H9 (cell line): ENCODE results near the gene FASLG. TPM values are rescaled to one million over a fixed set of nuclear protein-coding genes. Genes with fewer than 3 reads are reported as not detected.

Experiments used
- DNase-seq: peaks from one replicate; pipeline ENCODE4 v3.0.0-alpha.2; 2017
- H2AFZ ChIP-seq: one replicate; pipeline ENCODE4 v1.6.1; 2013; ENCODE audit warnings: mild to moderate bottlenecking, low read length, control low read depth, moderate library complexity
- H2AK5ac ChIP-seq: 2 replicates; pipeline ENCODE4 v1.6.1; 2013; ENCODE audit warnings: low read length, control low read depth, mixed read lengths; ENCODE audit not compliant: insufficient read length
- H2BK120ac ChIP-seq: one replicate; pipeline ENCODE4 v1.6.1; 2013; ENCODE audit warnings: low read depth, mild to moderate bottlenecking, low read length, control low read depth, inconsistent platforms; ENCODE audit not compliant: poor library complexity, severe bottlenecking
- H2BK12ac ChIP-seq: 2 replicates; pipeline ENCODE4 v1.6.1; 2013; ENCODE audit warnings: low read length, control low read depth, mixed read lengths, low read depth; ENCODE audit not compliant: insufficient read length
- H2BK15ac ChIP-seq: 2 replicates; pipeline ENCODE4 v1.6.1; 2013; ENCODE audit warnings: low read depth, low read length, control low read depth
- H2BK20ac ChIP-seq: one replicate; pipeline ENCODE4 v1.6.1; 2013; ENCODE audit warnings: low read depth, mild to moderate bottlenecking, low read length, control low read depth, inconsistent platforms; ENCODE audit not compliant: poor library complexity, severe bottlenecking
- H2BK5ac ChIP-seq: 2 replicates; pipeline ENCODE4 v1.6.1; 2013; ENCODE audit warnings: low read length, control low read depth, mixed read lengths; ENCODE audit not compliant: insufficient read length
- H3K14ac ChIP-seq: 2 replicates; pipeline ENCODE4 v1.6.1; 2013; ENCODE audit warnings: low read length, control low read depth; ENCODE audit not compliant: insufficient read depth
- H3K18ac ChIP-seq: 2 replicates; pipeline ENCODE4 v1.6.1; 2013; ENCODE audit warnings: low read depth, mild to moderate bottlenecking, mixed read lengths, low read length, control low read depth; ENCODE audit not compliant: insufficient read length
- H3K23ac ChIP-seq: 2 replicates; pipeline ENCODE4 v1.6.1; 2013; ENCODE audit warnings: low read length, control low read depth, mixed read lengths, low read depth; ENCODE audit not compliant: insufficient read length
- H3K23me2 ChIP-seq: 2 replicates; pipeline ENCODE4 v1.6.1; 2013; ENCODE audit warnings: low read depth, mild to moderate bottlenecking, mixed read lengths, low read length, control low read depth; ENCODE audit not compliant: insufficient read length, poor library complexity, severe bottlenecking
- H3K27ac ChIP-seq: 2 replicates; pipeline ENCODE4 v1.5.1; 2013; ENCODE audit warnings: low read length, control low read depth, mixed read lengths, low read depth; ENCODE audit not compliant: insufficient read length
- H3K27me3 ChIP-seq: 2 replicates; pipeline ENCODE4 v1.6.1; 2013; ENCODE audit warnings: low read length, control low read depth, inconsistent platforms; ENCODE audit not compliant: insufficient read depth
- H3K4ac ChIP-seq: 2 replicates; pipeline ENCODE4 v1.6.1; 2013; ENCODE audit warnings: low read depth, mild to moderate bottlenecking, control low read depth, inconsistent platforms, low read length, moderate library complexity
- H3K4me1 ChIP-seq: 2 replicates; pipeline ENCODE4 v1.6.1; 2013; ENCODE audit warnings: low read length, control low read depth, inconsistent platforms; ENCODE audit not compliant: insufficient read depth
- H3K4me2 ChIP-seq: 2 replicates; pipeline ENCODE4 v1.6.1; 2013; ENCODE audit warnings: low read length, control low read depth, mixed read lengths; ENCODE audit not compliant: insufficient read length, insufficient read depth
- H3K56ac ChIP-seq: 2 replicates; pipeline ENCODE4 v1.6.1; 2013; ENCODE audit warnings: low read depth, mild to moderate bottlenecking, mixed read lengths, low read length, control low read depth; ENCODE audit not compliant: insufficient read length
- H3K79me1 ChIP-seq: 2 replicates; pipeline ENCODE4 v1.6.1; 2013; ENCODE audit warnings: low read depth, mild to moderate bottlenecking, moderate library complexity, low read length, control low read depth, inconsistent platforms; ENCODE audit not compliant: insufficient read depth, poor library complexity, severe bottlenecking
- H3K79me2 ChIP-seq: 2 replicates; pipeline ENCODE4 v1.6.1; 2013; ENCODE audit warnings: low read length, control low read depth, inconsistent platforms; ENCODE audit not compliant: insufficient read depth
- H3K9ac ChIP-seq: 2 replicates; pipeline ENCODE4 v1.6.1; 2013; ENCODE audit warnings: low read length, control low read depth, mixed read lengths; ENCODE audit not compliant: insufficient read length; ENCODE audit errors: extremely low read depth
- H3K9me3 ChIP-seq: one replicate; pipeline ENCODE4 v1.6.1; 2013; ENCODE audit warnings: low read depth, low read length, inconsistent platforms; ENCODE audit not compliant: control insufficient read depth
- H3T11ph ChIP-seq: one replicate; pipeline ENCODE4 v1.6.1; 2013; ENCODE audit warnings: mild to moderate bottlenecking, low read length, control low read depth, inconsistent platforms
- H4K20me1 ChIP-seq: one replicate; pipeline ENCODE4 v1.6.1; 2013; ENCODE audit not compliant: control insufficient read depth, insufficient read length, insufficient read depth
- H4K5ac ChIP-seq: 2 replicates; pipeline ENCODE4 v1.6.1; 2013; ENCODE audit warnings: low read depth, mild to moderate bottlenecking, mixed read lengths, low read length, control low read depth; ENCODE audit not compliant: insufficient read length
- H4K8ac ChIP-seq: replicated peaks from 2 replicates; pipeline ENCODE4 v1.6.1; 2013; ENCODE audit warnings: low read length, control low read depth, mixed read lengths, low read depth; ENCODE audit not compliant: insufficient read length
- H4K91ac ChIP-seq: 2 replicates; pipeline ENCODE4 v1.6.1; 2013; ENCODE audit warnings: low read depth, mild to moderate bottlenecking, moderate library complexity, mixed read lengths, low read length, control low read depth; ENCODE audit not compliant: insufficient read length
- H3K27ac Mint-ChIP-seq, 3 experiments: 2 replicates in 2 of 3; 3 replicates in 1 of 3; pipeline ENCODE4 v1.8.0; 2020 to 2021; ENCODE audit warnings: mixed read lengths in 3 of 3, mild to moderate bottlenecking in 1 of 3, moderate library complexity in 1 of 3
- H3K27me3 Mint-ChIP-seq: 2 replicates; pipeline ENCODE4 v1.8.0; 2021; ENCODE audit warnings: low read depth, mild to moderate bottlenecking, moderate library complexity, mixed read lengths
- H3K36me3 Mint-ChIP-seq, 3 experiments: 2 replicates in 2 of 3; 3 replicates in 1 of 3; pipeline ENCODE4 v1.8.0; 2020 to 2021; ENCODE audit warnings: low read depth in 3 of 3, mixed read lengths in 3 of 3; ENCODE audit not compliant: insufficient read depth in 1 of 3
- H3K4me1 Mint-ChIP-seq, 2 experiments: 2 replicates each; pipeline ENCODE4 v1.8.0; 2020; ENCODE audit warnings: mixed read lengths in 2 of 2
- H3K4me3 Mint-ChIP-seq, 2 experiments: 2 replicates in 1 of 2; 3 replicates in 1 of 2; pipeline ENCODE4 v1.8.0; 2020 to 2021; ENCODE audit warnings: mild to moderate bottlenecking in 2 of 2, mixed read lengths in 2 of 2, moderate library complexity in 1 of 2
- H3K9me3 Mint-ChIP-seq, 2 experiments: 2 replicates in 1 of 2; 3 replicates in 1 of 2; pipeline ENCODE4 v1.8.0; 2020; ENCODE audit warnings: mild to moderate bottlenecking in 2 of 2, mixed read lengths in 2 of 2, moderate library complexity in 1 of 2
- CTCF ChIP-seq: fragments of 200-600 bp; sonication (generic); conservative IDR thresholded peaks from 3 replicates; pipeline ENCODE4 v1.8.0; 2021; ENCODE audit warnings: antibody characterized with exemption, mild to moderate bottlenecking
- WGBS: extraction: QIAGEN DNeasy Blood & Tissue Kit; methylation state at CpG from one replicate; pipeline ENCODE4 v1.1.7; 2013; ENCODE audit warnings: missing lambda C conversion rate, low lambda C conversion rate, mixed read lengths; ENCODE audit not compliant: insufficient read length; ENCODE audit errors: extremely low coverage; 5-methylcytosine and 5-hydroxymethylcytosine counted together
- total RNA-seq: library from RNA; stranded (reverse); gene quantifications from 2 replicates; pipeline ENCODE4 v1.2.1, GENCODE V29; 2021

Gene FASLG
- total RNA-seq, 1 experiment from 2014 or later, result not detected

GRCh38 chr1:172663732-172664131 lies 4.8 kb downstream of the FASLG start:
- Histone ChIP-seq H3K23me2 (no peaks in the 10 kb centered on the region), H3K4ac (no peak overlapping the region), H4K20me1 (no peaks in the 10 kb centered on the region), H3K27me3 (no peaks in the 10 kb centered on the region), H3K9ac (no peak overlapping the region), H3K9me3 (no peaks in the 10 kb centered on the region), H3K18ac (no peak overlapping the region), H4K8ac (no peak overlapping the region), H2BK20ac (no peak overlapping the region), H3K56ac (no peak overlapping the region), H3K27ac (no peak overlapping the region), H3T11ph (no peak overlapping the region), H4K5ac (no peak overlapping the region), H3K4me2 (no peak overlapping the region), H2AFZ (no peak overlapping the region), H3K4me1 (no peaks in the 10 kb centered on the region), H2BK15ac (no peak overlapping the region), H2BK120ac (no peak overlapping the region), H2BK5ac (no peak overlapping the region), H3K14ac (no peak overlapping the region), H3K79me2 (no peaks in the 10 kb centered on the region), H3K79me1 (no peaks in the 10 kb centered on the region), H3K23ac (no peak overlapping the region), H2BK12ac (no peak overlapping the region), H4K91ac (no peak overlapping the region), H2AK5ac (no peak overlapping the region)
- peaks cover 0 to 2% of the 10 kb centered on the region in 2 experiments; a peak in 2 of 5 replicates for H3K9me3 Mint-ChIP-seq
- no peaks in the 10 kb centered on the region for H3K36me3 Mint-ChIP-seq
- no peaks in the 10 kb centered on the region for H3K27me3 Mint-ChIP-seq
- no CpG with 5 or more reads among the region's 3 CpGs for WGBS
- no peaks in the 10 kb centered on the region for H3K4me1 Mint-ChIP-seq
- TF ChIP-seq CTCF, result no peak
- no peak overlapping the region for H3K27ac Mint-ChIP-seq
- H3K4me3 Mint-ChIP-seq, result no peak overlapping the region
- no peak for DNase-seq
